Measurements from ENCODE around the gene GLIS2.

Gene GLIS2

DNA sequence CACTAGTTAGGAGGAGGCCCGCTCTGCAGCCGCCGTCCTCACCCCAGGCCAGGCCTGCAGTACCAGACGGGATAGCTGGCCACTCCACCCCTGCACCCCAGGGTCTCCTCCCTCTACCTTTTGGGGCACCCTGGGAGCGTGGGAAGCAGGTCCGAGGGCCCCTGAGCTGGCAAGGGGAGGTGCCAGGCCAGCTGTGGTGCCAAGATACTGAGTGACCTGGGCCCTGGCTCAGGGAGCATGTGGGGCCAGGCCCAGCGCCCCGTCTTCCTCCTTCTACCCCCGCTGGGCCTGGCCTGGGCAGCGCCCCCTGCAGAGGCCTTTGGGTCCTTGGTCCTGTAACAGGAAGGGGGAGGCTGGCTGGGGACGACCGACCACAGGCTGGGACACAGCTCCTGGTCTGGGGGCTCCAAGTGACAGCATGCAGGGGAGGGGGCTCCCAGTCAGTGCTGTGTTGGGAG, 22.3 kb downstream of the GLIS2 start:
- POLR2A ChIA-PET, result interaction anchor here (0.6 kb wide), 1 partner anchor 200 kb away, joined by 7 read pairs; the partner anchor contains the start of gene CDIP1
- TF ChIP-seq, protein P1, sequence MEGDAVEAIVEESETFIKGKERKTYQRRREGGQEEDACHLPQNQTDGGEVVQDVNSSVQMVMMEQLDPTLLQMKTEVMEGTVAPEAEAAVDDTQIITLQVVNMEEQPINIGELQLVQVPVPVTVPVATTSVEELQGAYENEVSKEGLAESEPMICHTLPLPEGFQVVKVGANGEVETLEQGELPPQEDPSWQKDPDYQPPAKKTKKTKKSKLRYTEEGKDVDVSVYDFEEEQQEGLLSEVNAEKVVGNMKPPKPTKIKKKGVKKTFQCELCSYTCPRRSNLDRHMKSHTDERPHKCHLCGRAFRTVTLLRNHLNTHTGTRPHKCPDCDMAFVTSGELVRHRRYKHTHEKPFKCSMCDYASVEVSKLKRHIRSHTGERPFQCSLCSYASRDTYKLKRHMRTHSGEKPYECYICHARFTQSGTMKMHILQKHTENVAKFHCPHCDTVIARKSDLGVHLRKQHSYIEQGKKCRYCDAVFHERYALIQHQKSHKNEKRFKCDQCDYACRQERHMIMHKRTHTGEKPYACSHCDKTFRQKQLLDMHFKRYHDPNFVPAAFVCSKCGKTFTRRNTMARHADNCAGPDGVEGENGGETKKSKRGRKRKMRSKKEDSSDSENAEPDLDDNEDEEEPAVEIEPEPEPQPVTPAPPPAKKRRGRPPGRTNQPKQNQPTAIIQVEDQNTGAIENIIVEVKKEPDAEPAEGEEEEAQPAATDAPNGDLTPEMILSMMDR (IDR thresholded peaks at IDR 0.05; ENCODE audit: control extremely low read depth, extremely low read depth, low read depth, missing control alignments), result no peak

GRCh38 chr16:4338712-4339299, 22.9 kb downstream of the GLIS2 start:
- POLR2A ChIA-PET, result no interaction called here
- CTCF ChIA-PET, result interaction anchor here (1.1 to 4.5 kb wide), 5 partner anchors 8 to 85 kb away, joined by 3 to 30 read pairs (median 5); no protein-coding TSS in a partner anchor
- TF ChIP-seq, protein P1 (IDR thresholded peaks at IDR 0.05; ENCODE audit: control extremely low read depth, extremely low read depth, low read depth, missing control alignments), result no peak
- no peak for DNase-seq (ENCODE audit: extremely low spot score)

More for the DNA sequence above, 22.3 kb downstream of the GLIS2 start:
- CTCF ChIA-PET, result interaction anchor here (1.4 to 4.5 kb wide), 3 partner anchors 7 to 10 kb away, joined by 3 to 30 read pairs (median 9); no protein-coding TSS in a partner anchor
- DNase-seq (ENCODE audit: extremely low spot score), result no peak

DNA sequence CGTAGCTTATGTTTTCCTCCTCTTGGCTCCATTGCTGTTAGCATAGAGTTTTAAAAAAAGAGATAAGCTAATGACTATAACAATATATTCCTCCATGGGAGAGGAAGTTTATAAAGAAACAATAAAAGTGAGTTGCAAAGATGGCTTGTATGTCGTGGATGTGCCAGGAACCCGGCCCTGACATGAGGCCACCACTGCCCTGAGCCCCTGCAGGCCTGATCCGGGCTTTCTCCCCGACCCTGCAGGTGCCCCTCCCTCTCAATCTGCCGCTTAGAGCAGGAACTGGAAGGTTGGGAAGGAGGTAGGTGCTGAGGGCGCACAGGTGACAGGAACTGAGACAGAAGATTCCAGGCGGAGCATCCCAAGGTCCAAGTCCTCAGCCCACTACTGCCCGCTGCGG, 23.6 kb downstream of the GLIS2 start:
- no peak for DNase-seq (ENCODE audit: extremely low spot score)
- POLR2A ChIA-PET, result no interaction called here
- CTCF ChIA-PET, result interaction anchor here (1.1 to 4.5 kb wide), 5 partner anchors 8 to 85 kb away, joined by 3 to 30 read pairs (median 5); no protein-coding TSS in a partner anchor
- TF ChIP-seq, protein P1 (IDR thresholded peaks at IDR 0.05; ENCODE audit: control extremely low read depth, extremely low read depth, low read depth, missing control alignments), result no peak

DNA sequence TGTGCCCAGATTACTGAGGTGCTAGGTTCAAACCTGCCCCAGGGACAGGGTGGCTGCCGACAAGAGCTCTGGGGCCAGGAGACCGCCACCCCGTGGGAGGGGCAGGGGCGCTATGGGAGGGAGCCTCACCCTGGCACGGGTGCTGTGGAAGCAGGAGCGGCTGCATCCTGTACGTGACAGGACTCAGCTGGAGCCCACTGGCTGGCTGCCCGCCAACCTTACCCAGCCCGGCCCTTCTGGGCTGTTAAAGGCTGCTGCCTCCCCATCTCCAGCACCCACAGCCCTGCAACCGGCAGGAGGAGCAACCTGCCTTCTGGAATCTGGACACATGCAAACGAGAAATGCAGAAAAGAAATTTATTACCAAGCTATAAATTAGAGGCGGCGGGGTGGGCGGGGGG, 24.0 kb downstream of the GLIS2 start:
- no peak for DNase-seq (ENCODE audit: extremely low spot score)
- TF ChIP-seq, protein P1 (IDR thresholded peaks at IDR 0.05; ENCODE audit: control extremely low read depth, extremely low read depth, low read depth, missing control alignments), result no peak
- ChIA-PET CTCF (interaction anchor here (1.1 to 4.5 kb wide), 6 partner anchors 9 to 86 kb away, joined by 3 to 30 read pairs (median 4); no protein-coding TSS in a partner anchor), POLR2A (no interaction called here)

DNA sequence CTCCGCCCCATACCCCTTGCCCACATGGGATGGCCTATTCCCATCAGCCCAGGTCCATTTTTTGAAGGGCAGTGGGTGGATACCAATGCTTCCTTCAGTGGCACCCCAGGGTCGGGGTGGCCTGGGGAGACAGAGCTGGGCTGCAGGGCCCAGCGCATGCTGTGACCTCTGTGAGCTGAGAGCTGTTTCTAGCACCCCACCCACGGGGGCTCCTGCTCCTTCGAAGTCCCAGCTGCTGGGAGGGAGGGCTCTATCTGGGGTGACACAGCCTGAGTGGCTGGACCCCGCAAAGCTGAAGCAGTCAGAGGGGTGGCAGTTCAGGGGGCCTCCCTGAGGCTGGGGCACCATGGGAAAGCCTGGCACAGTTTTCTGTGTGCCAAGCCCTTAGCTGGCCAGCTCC, 24.6 kb downstream of the GLIS2 start:
- CTCF ChIA-PET, result interaction anchor here (1.1 to 4.5 kb wide), 4 partner anchors 9 to 62 kb away, joined by 4 to 30 read pairs (median 8); no protein-coding TSS in a partner anchor
- TF ChIP-seq, protein P1 (IDR thresholded peaks at IDR 0.05; ENCODE audit: control extremely low read depth, extremely low read depth, low read depth, missing control alignments), result no peak
- POLR2A ChIA-PET, result no interaction called here
- no peak for DNase-seq (ENCODE audit: extremely low spot score)

DNA sequence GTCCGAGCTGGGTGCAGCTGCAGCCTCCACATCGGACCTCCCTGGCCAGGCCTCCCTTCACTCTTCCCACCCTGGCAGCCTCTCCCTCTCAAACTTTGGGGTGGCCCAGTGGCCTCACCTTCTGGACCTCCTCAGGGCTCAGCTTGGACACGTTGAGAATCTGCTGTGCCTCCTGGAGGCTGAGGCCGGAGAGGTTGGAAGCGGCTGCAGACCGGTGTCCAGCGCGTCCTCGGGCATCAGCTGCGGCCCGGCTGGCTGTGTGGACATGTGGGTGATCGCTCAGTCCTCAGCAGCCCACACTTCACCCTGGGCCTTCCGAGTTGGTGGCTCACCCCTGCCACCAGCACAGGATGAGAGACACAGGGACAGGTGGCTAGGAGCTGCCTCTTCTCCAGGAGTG, 25.4 kb downstream of the GLIS2 start:
- POLR2A ChIA-PET, result no interaction called here

More for the DNA sequence above, 25.4 kb downstream of the GLIS2 start:
- TF ChIP-seq, protein P1 (IDR thresholded peaks at IDR 0.05; ENCODE audit: control extremely low read depth, extremely low read depth, low read depth, missing control alignments), result no peak
- no peak for DNase-seq (ENCODE audit: extremely low spot score)
- CTCF ChIA-PET, result interaction anchor here (1.8 to 4.5 kb wide), 3 partner anchors 10 to 52 kb away, joined by 6 to 30 read pairs (median 9); no protein-coding TSS in a partner anchor
